Karpas-422 (cell line): ENCODE data around the gene RPL37A. TPM values are rescaled to one million over a fixed set of nuclear protein-coding genes. Genes with fewer than 3 reads are reported as not detected.

Experiments
- DNase-seq: peaks from one replicate; pipeline ENCODE4 v3.0.0-alpha.2; 2015
- H2AFZ ChIP-seq: fragments of 200-600 bp; sonication (generic); 2 replicates; pipeline ENCODE4 v1.6.1; 2014; ENCODE audit warnings: antibody characterized with exemption, low read length, mixed read lengths
- H3K27ac ChIP-seq: fragments of 200-600 bp; sonication (generic); 2 replicates; pipeline ENCODE4 v1.5.1; 2014; ENCODE audit warnings: mild to moderate bottlenecking, low read length, moderate library complexity
- H3K27me3 ChIP-seq: fragments of 200-600 bp; sonication (generic); 2 replicates; pipeline ENCODE4 v1.6.1; 2014; ENCODE audit warnings: low read length, mixed read lengths
- H3K36me3 ChIP-seq: fragments of 200-600 bp; sonication (generic); 2 replicates; pipeline ENCODE4 v1.6.1; 2014; ENCODE audit warnings: low read length, mixed read lengths; ENCODE audit not compliant: insufficient read depth
- H3K4me1 ChIP-seq: fragments of 200-600 bp; sonication (generic); 2 replicates; pipeline ENCODE4 v1.6.1; 2014; ENCODE audit warnings: mild to moderate bottlenecking, low read length, mixed read lengths
- H3K4me2 ChIP-seq: fragments of 200-600 bp; sonication (generic); 2 replicates; pipeline ENCODE4 v1.6.1; 2014; ENCODE audit warnings: low read length, low read depth, mild to moderate bottlenecking; ENCODE audit not compliant: poor library complexity, severe bottlenecking
- H3K4me3 ChIP-seq: fragments of 200-600 bp; sonication (generic); 2 replicates; pipeline ENCODE4 v1.5.1; 2014; ENCODE audit warnings: mild to moderate bottlenecking, antibody characterized with exemption, low read length, mixed read lengths
- H3K79me2 ChIP-seq: fragments of 200-600 bp; sonication (generic); 2 replicates; pipeline ENCODE4 v1.6.1; 2014; ENCODE audit warnings: mild to moderate bottlenecking, low read length, mixed read lengths
- H3K9ac ChIP-seq: fragments of 200-600 bp; sonication (generic); 2 replicates; pipeline ENCODE4 v1.6.0; 2014; ENCODE audit warnings: low read length
- H3K9me2 ChIP-seq: fragments of 200-600 bp; sonication (generic), shearing (Covaris generic); replicated peaks from 2 replicates; pipeline ENCODE4 v1.6.0; 2014; ENCODE audit warnings: mild to moderate bottlenecking, low read length, moderate library complexity; ENCODE audit not compliant: insufficient read depth
- H3K9me3 ChIP-seq: fragments of 300-700, 200-600 bp; sonication (generic); 2 replicates; pipeline ENCODE4 v1.6.1; 2014; ENCODE audit warnings: low read length, mixed read lengths
- H4K20me1 ChIP-seq: fragments of 200-600 bp; sonication (generic); 2 replicates; pipeline ENCODE4 v1.6.1; 2014; ENCODE audit warnings: mild to moderate bottlenecking, antibody characterized with exemption, low read length, low read depth; ENCODE audit not compliant: insufficient read depth
- total RNA-seq: library from RNA; depleted of rRNA; stranded (reverse); fragments of >200 nt; shearing (Covaris generic); gene quantifications from 2 replicates; pipeline ENCODE4 v1.2.3, GENCODE V29; 2014; ENCODE audit warnings: low replicate concordance

RPL37A gene
- total RNA-seq, 1 experiment from 2014 or later, result 7,287 TPM

DNA sequence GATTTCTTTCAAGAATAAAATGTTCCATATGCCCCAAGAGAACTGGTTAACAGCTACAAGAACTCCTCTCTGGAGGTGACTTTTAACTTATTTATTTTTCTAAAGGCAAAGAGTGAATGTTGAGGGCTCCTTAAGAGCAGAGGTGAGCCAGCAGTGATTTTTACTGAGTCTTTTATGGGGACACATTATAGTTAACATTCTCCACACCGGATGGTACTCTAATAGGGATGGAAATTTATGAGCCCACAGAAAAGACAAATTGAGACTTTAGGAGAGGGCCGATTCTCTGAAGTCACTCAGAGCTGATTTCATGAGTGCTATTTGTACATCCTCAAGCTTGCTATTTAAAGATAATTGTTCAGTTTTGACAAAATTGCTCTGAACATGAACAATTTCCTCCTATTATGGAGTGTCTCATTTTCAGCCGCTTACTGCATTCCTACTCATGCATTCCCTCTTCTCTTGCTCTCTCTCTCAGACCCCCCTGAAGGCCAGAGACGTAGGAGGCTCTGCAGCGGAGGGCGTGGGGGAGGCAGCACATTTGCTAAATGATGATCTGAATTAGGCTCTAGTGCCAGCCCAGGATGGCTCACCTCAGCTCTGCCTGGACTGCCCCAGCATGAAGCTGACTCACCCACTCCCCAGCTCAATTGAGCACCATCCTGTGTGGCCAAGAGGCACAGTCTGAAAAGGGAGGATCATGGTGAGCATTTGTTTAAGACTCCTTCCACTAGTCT, 5.9 kb upstream of the RPL37A start:
- Histone ChIP-seq H3K27ac (peak overlapping the region; percentile 99), H2AFZ (no peak overlapping the region), H3K4me3 (peak overlapping the region; percentile 58), H3K36me3 (no peaks in the 10 kb centered on the region), H3K9me3 (no peaks in the 10 kb centered on the region), H3K4me2 (peak overlapping the region; percentile 77), H4K20me1 (no peaks in the 10 kb centered on the region), H3K27me3 (no peaks in the 10 kb centered on the region), H3K9me2 (no peaks in the 10 kb centered on the region), H3K4me1 (peaks cover 68% of the 10 kb centered on the region), H3K79me2 (peaks cover 19% of the 10 kb centered on the region), H3K9ac (peak overlapping the region; percentile 72)
- peak; percentile 91 for DNase-seq

DNA sequence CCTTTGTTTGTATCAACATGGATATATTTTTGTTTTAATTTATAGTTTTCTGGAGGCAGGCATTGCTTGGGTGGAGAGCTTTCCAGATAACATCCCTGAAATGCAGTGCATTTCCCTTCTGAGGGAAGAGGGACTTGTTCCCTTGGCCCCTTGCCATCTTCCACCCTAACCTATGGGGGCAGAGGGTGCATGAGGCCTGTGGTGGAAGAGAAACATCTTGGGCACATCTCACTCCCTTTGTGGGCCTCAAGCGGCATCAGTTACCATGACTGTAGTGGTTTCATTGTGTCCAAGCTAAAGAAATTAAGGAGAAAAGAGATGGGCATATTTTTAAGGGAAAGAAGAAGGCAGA, 5.3 kb upstream of the RPL37A start:
- H3K4me2 ChIP-seq, result peak overlapping the region; percentile 77
- no peaks in the 10 kb centered on the region for H3K9me2 ChIP-seq
- H3K27me3 ChIP-seq, result no peaks in the 10 kb centered on the region
- H3K4me1 ChIP-seq, result peaks cover 69% of the 10 kb centered on the region
- no peaks in the 10 kb centered on the region for H4K20me1 ChIP-seq
- no peaks in the 10 kb centered on the region for H3K36me3 ChIP-seq
- peak overlapping the region; percentile 58 for H3K4me3 ChIP-seq
- H2AFZ ChIP-seq, result no peak overlapping the region; the same call in 1 of the 2 replicates
- H3K9me3 ChIP-seq, result no peaks in the 10 kb centered on the region
- peak overlapping the region; percentile 99 for H3K27ac ChIP-seq
- peak overlapping the region; percentile 72 for H3K9ac ChIP-seq
- peak; percentile 71 for DNase-seq
- peaks cover 25% of the 10 kb centered on the region for H3K79me2 ChIP-seq

DNA sequence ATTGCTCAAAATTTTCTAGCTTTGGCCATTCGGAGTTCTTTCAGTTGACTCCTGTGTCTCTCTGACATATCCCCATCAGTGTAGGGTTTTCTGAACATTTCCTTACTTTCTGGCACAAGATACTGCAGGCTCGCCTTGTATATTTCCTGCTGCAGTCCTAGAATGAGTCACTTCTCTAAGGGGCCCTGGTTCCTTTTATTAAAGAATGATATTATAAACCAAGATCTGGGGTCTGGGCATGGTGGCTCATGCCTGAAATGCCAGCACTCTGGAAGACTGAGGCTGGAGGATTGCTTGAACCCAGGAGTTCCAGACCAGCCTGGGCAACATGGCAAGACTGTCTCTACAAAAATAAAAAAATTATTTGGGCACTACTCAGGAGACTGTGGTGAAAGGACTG, 3.0 kb upstream of the RPL37A start:
- H3K9me3 ChIP-seq, result no peaks in the 10 kb centered on the region
- H4K20me1 ChIP-seq, result peaks cover 19% of the 10 kb centered on the region
- no peak overlapping the region for H3K4me3 ChIP-seq
- no peaks in the 10 kb centered on the region for H3K27me3 ChIP-seq
- peaks cover 46% of the 10 kb centered on the region for H3K79me2 ChIP-seq
- H3K4me1 ChIP-seq, result peaks cover 81% of the 10 kb centered on the region
- peak overlapping the region; percentile 30 for H3K9ac ChIP-seq
- peaks cover 17% of the 10 kb centered on the region for H3K36me3 ChIP-seq
- no peak overlapping the region for H2AFZ ChIP-seq
- peak overlapping the region; percentile 99 for H3K27ac ChIP-seq
- no peaks in the 10 kb centered on the region for H3K9me2 ChIP-seq
- peak overlapping the region; percentile 34 for H3K4me2 ChIP-seq
- DNase-seq, result no peak

DNA sequence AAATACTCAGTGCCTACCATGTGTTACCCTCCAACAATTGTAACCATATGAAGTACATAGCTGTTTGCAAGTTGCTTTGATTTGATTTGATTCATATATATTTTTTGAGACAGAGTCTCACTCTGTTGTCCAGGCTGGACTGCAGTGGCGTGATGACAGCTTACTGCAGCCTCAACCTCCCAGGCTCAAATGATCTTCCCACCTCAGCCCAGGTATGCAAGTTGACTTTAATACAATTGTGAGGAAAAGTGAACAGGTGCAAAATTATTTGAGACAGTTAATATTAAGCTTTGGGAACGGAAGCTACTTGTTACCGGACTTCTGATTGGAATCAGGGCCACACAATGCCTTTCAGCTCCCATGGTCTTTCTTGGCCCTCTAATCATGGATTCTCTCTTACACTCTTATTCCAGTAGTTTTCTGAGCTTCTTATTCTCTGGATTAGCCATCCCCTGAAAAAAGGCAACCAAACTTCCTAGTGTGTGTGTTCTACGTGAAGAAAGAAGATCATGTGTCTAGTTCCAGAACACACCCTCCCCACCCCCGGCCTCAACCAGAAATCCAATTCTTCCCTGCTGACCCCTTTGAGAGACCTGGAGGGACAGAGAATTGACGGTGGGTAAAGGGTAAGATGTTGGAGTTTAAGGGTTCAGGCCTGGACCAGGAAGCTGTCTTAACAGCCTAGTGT, 1.1 kb upstream of the RPL37A start:
- peak; percentile 60 for DNase-seq
- Histone ChIP-seq H3K4me2 (peak overlapping the region; percentile 83), H3K9me2 (no peaks in the 10 kb centered on the region), H3K4me1 (peaks cover 68% of the 10 kb centered on the region), H3K4me3 (peak overlapping the region; percentile 88), H3K9me3 (no peaks in the 10 kb centered on the region), H3K9ac (peak overlapping the region; percentile 78), H3K79me2 (peaks cover 51% of the 10 kb centered on the region), H3K27ac (peak overlapping the region; percentile 68), H3K36me3 (peaks cover 36% of the 10 kb centered on the region), H2AFZ (no peak overlapping the region), H4K20me1 (peaks cover 34% of the 10 kb centered on the region), H3K27me3 (no peaks in the 10 kb centered on the region)

DNA sequence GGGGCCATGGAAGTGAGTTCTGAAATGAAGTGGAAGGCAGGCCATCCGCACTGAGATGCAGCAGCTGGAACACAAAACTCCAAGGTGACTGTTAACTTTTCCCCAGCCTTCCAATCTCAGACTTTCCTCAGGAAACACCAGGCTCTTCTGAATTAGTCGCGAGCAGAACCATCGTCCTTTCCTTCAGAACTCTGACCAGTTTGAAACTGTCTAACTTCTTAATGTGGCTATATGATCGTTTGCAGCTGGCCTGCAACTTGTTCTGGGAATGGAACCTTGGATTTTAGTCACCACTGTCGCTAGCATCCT, 620 bp upstream of the RPL37A start:
- peaks cover 64% of the 10 kb centered on the region for H3K4me1 ChIP-seq
- peak overlapping the region; percentile 83 for H3K4me2 ChIP-seq
- peak overlapping the region; percentile 88 for H3K4me3 ChIP-seq
- peaks cover 41% of the 10 kb centered on the region for H3K36me3 ChIP-seq
- peaks cover 51% of the 10 kb centered on the region for H3K79me2 ChIP-seq
- H4K20me1 ChIP-seq, result peaks cover 35% of the 10 kb centered on the region
- peak overlapping the region; percentile 78 for H3K9ac ChIP-seq
- DNase-seq, result no peak
- H3K27me3 ChIP-seq, result no peaks in the 10 kb centered on the region
- no peak overlapping the region for H2AFZ ChIP-seq
- no peaks in the 10 kb centered on the region for H3K9me3 ChIP-seq
- H3K9me2 ChIP-seq, result no peaks in the 10 kb centered on the region
- peak overlapping the region; percentile 68 for H3K27ac ChIP-seq

DNA sequence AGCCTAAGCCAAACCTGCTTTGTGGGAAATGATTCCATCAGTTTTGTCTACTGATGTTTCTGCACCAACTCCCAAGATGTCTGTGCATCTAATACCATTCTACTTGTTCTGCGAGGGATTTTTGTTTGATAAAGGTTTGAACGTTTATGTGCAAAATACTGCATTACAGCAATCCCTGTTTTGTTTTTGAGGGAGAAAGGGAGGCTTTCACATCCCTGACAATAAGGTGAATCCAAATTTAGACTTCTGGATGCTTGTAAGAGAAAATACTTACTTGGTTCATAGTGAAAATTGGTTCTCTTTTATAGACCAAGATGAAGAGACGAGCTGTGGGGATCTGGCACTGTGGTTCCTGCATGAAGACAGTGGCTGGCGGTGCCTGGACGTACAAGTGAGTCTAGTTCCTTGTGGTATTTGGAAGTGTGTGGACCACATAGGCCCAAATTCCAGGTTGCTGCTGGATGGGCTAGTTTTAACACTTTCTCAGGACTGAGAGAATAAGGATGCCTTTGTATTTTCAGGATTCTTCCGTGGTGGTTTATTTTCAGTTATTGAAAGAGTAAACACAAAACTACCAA, 1.1 kb downstream of the RPL37A start:
- peaks cover 49% of the 10 kb centered on the region for H3K79me2 ChIP-seq
- no peaks in the 10 kb centered on the region for H3K9me3 ChIP-seq
- H3K27ac ChIP-seq, result peak overlapping the region; percentile 68
- H3K4me2 ChIP-seq, result peak overlapping the region; percentile 83
- peaks cover 46% of the 10 kb centered on the region for H3K4me1 ChIP-seq
- peaks cover 40% of the 10 kb centered on the region for H4K20me1 ChIP-seq
- peaks cover 54% of the 10 kb centered on the region for H3K36me3 ChIP-seq
- H2AFZ ChIP-seq, result no peak overlapping the region
- no peak for DNase-seq
- H3K4me3 ChIP-seq, result peak overlapping the region; percentile 88
- no peaks in the 10 kb centered on the region for H3K27me3 ChIP-seq
- H3K9me2 ChIP-seq, result no peaks in the 10 kb centered on the region
- peak overlapping the region; percentile 89 for H3K9ac ChIP-seq

DNA sequence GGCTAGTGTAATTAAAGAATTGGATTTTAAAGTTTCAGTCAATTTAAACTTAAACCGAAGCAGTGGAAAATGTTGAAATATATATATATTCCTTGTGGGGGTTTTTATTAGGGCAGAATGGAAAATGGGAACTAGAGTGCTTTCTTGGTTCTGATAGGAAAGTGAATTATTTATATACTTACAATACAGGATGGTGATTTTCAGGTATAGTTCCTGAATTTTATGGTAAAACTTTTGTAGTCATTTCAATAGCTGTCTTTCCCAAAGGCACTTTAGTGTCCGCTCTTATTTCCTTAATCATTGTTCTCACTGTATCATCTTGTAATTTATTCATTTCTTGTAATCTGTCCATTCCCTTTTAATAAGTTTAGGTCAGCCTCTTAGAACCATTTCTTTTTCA, 1.9 kb downstream of the RPL37A start:
- peaks cover 46% of the 10 kb centered on the region for H3K79me2 ChIP-seq

DNA sequence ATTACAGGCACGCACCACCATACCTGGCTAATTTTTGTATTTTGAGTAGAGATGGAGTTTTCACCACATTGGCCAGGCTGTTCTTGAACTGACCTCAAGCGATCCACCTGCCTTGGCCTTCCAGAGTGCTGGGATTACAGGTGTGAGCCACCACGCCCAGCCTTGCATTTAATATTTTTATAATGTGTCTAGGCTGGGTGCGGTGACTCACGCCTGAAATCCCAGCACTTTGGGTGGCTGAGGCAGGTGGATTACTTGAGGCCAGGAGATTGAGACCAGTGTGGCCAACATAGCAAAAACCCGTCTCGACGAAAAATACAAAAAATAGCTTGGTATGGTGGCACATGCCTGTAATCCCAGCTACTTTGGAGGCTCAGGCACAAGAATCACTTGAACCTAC, 3.2 kb downstream of the RPL37A start:
- Histone ChIP-seq H3K36me3 (peaks cover 55% of the 10 kb centered on the region), H4K20me1 (peaks cover 40% of the 10 kb centered on the region), H2AFZ (no peak overlapping the region), H3K9me2 (no peaks in the 10 kb centered on the region), H3K9me3 (no peaks in the 10 kb centered on the region), H3K79me2 (peaks cover 39% of the 10 kb centered on the region), H3K4me3 (no peak overlapping the region), H3K27ac (no peak overlapping the region), H3K4me2 (no peak overlapping the region), H3K4me1 (peaks cover 26% of the 10 kb centered on the region), H3K9ac (no peak overlapping the region), H3K27me3 (no peaks in the 10 kb centered on the region)
- DNase-seq, result no peak

More for the DNA sequence above, 1.9 kb downstream of the RPL37A start:
- H3K36me3 ChIP-seq, result peaks cover 55% of the 10 kb centered on the region
- H3K4me3 ChIP-seq, result peak overlapping the region; percentile 88
- H3K9ac ChIP-seq, result peak overlapping the region; percentile 89; the same call in 1 of the 2 replicates
- no peaks in the 10 kb centered on the region for H3K27me3 ChIP-seq
- DNase-seq, result no peak
- peak overlapping the region; percentile 68; the same call in 1 of the 2 replicates for H3K27ac ChIP-seq
- H3K4me2 ChIP-seq, result peak overlapping the region; percentile 83
- no peaks in the 10 kb centered on the region for H3K9me3 ChIP-seq
- peaks cover 40% of the 10 kb centered on the region for H4K20me1 ChIP-seq
- H3K4me1 ChIP-seq, result peaks cover 38% of the 10 kb centered on the region
- H2AFZ ChIP-seq, result no peak overlapping the region
- H3K9me2 ChIP-seq, result no peaks in the 10 kb centered on the region
